Left ventricle myocardium inferior (tissue), 1 donor: ENCODE measurements around the gene EPHA2. TPM values are rescaled to one million over a fixed set of nuclear protein-coding genes. Genes with fewer than 3 reads are reported as not detected.
A peak's percentile ranks its signal among the peaks of the same experiment; 100 is the strongest.

Experiments used
- DNase-seq: peaks from one replicate; pipeline ENCODE4 v3.0.0-alpha.2; 2020
- H3K27ac ChIP-seq: fragments of 200-600 bp; replicated peaks from 2 replicates; pipeline ENCODE4 v1.8.0; 2021
- H3K27me3 ChIP-seq: fragments of 200-600 bp; 2 replicates; pipeline ENCODE4 v1.8.0; 2021; ENCODE audit warnings: low read depth
- H3K36me3 ChIP-seq: fragments of 200-600 bp; 2 replicates; pipeline ENCODE4 v1.8.0; 2021
- H3K4me1 ChIP-seq: fragments of 200-600 bp; 2 replicates; pipeline ENCODE4 v1.8.0; 2021
- H3K4me3 ChIP-seq: fragments of 200-600 bp; 2 replicates; pipeline ENCODE4 v1.8.0; 2021; ENCODE audit warnings: mild to moderate bottlenecking, moderate library complexity
- H3K9me3 ChIP-seq: fragments of 200-600 bp; replicated peaks from 2 replicates; pipeline ENCODE4 v1.8.0; 2021
- CTCF ChIP-seq: fragments of 200-600 bp; IDR thresholded peaks from 2 replicates; pipeline ENCODE4 v1.8.0; 2021; ENCODE audit warnings: antibody characterized with exemption, mild to moderate bottlenecking, borderline replicate concordance
- intact Hi-C: fragments of 100-400 bp; cut with micrococcal nuclease; formaldehyde crosslinking; loops from one replicate; pipeline ENCODE4 v1.11.0; 2022
- total RNA-seq: library from RNA; stranded (reverse); fragmentation: NEBNext Ultra II Directional; extraction: Animal tissue kit (Norgen Biotek cat#: 25700); gene quantifications from one replicate; pipeline ENCODE4 v1.2.1, GENCODE V29; 2021
- donor health status: DM: no; HTN: yes; CAD: no; lungs with severe emphysema.

The EPHA2 gene
- total RNA-seq, 1 donor from 2014 or later = 9.6 TPM

DNA sequence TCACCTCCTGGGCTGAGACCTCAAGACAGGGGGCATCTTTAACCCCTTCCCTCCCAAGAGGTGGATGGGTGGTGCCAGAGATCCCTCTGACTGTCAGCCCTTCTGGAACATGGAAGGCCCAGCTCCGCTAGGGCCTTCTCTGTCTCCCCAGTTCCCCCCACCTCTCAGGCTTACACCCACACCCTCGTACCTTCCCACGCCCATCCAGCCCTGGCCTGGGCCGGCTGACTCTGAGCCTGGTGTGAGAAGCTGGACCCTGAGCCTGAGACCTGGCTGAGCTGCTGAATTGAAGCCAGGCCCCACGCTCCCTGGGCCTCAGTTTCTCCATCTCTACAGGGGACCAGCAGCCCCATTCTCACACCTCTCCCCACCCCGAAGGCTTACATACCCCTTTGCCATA, 5.4 kb downstream of the EPHA2 start:
- H3K36me3 ChIP-seq = peaks cover 29% of the 10 kb centered on the region
- no peaks in the 10 kb centered on the region for H3K9me3 ChIP-seq
- H3K27ac ChIP-seq = peak overlapping the region; percentile 94
- H3K4me3 ChIP-seq = peak overlapping the region; percentile 88
- DNase-seq = no peak
- peaks cover 98% of the 10 kb centered on the region for H3K4me1 ChIP-seq
- no peaks in the 10 kb centered on the region for H3K27me3 ChIP-seq
- intact Hi-C loops = no loop called here
- TF ChIP-seq CTCF = no peak

- intact Hi-C loops = no loop called here
- Histone ChIP-seq H3K27ac (peak overlapping the region; percentile 94), H3K4me3 (no peak overlapping the region), H3K36me3 (peaks cover 29% of the 10 kb centered on the region), H3K4me1 (peaks cover 98% of the 10 kb centered on the region), H3K9me3 (no peaks in the 10 kb centered on the region), H3K27me3 (no peaks in the 10 kb centered on the region)
- TF ChIP-seq CTCF = no peak
- DNase-seq = no peak
Measured at GRCh38 chr1:16149702-16150488, 6.0 kb downstream of the EPHA2 start.

GRCh38 chr1:16149146-16149545, 6.7 kb downstream of the EPHA2 start:
- no peak for TF ChIP-seq CTCF
- no peak for DNase-seq
- H3K4me1 ChIP-seq = peaks cover 98% of the 10 kb centered on the region
- no peak overlapping the region for H3K4me3 ChIP-seq
- intact Hi-C loops = no loop called here
- no peaks in the 10 kb centered on the region for H3K27me3 ChIP-seq
- H3K27ac ChIP-seq = no peak overlapping the region
- H3K36me3 ChIP-seq = peaks cover 29% of the 10 kb centered on the region
- no peaks in the 10 kb centered on the region for H3K9me3 ChIP-seq

- intact Hi-C loops = no loop called here
- H3K9me3 ChIP-seq = no peaks in the 10 kb centered on the region
- H3K27ac ChIP-seq = peak overlapping the region; percentile 98
- TF ChIP-seq CTCF = no peak
- no peak overlapping the region for H3K4me3 ChIP-seq
- H3K36me3 ChIP-seq = peaks cover 29% of the 10 kb centered on the region
- no peak for DNase-seq
- peaks cover 98% of the 10 kb centered on the region for H3K4me1 ChIP-seq
- no peaks in the 10 kb centered on the region for H3K27me3 ChIP-seq
Measured at GRCh38 chr1:16148329-16149092, 7.4 kb downstream of the EPHA2 start.

GRCh38 chr1:16147156-16147926, 8.5 kb downstream of the EPHA2 start:
- peak overlapping the region; percentile 56 for H3K4me3 ChIP-seq
- no peaks in the 10 kb centered on the region for H3K27me3 ChIP-seq
- H3K4me1 ChIP-seq = peaks cover 98% of the 10 kb centered on the region
- TF ChIP-seq CTCF = no peak
- peak overlapping the region; percentile 98 for H3K27ac ChIP-seq
- intact Hi-C loops = no loop called here
- DNase-seq = no peak
- H3K9me3 ChIP-seq = no peaks in the 10 kb centered on the region
- H3K36me3 ChIP-seq = peaks cover 34% of the 10 kb centered on the region
